ENCODE measurements around the gene DKC1. TPM values are rescaled to one million over a fixed set of nuclear protein-coding genes. Genes with fewer than 3 reads are reported as not detected.
A peak's percentile ranks its signal among the peaks of the same experiment; 100 is the strongest.

The DKC1 gene
- total RNA-seq, 1 donor from 2014 or later, result 91.1 TPM

GRCh38 chrX:154731881-154732280 lies 30.8 kb upstream of the DKC1 start:
- no peak for TF ChIP-seq CTCF (IDR thresholded peaks at IDR 0.05; ENCODE audit: insufficient read depth, low read length, severe bottlenecking)
- DNase-seq (ENCODE audit: low read depth) (no peak), FAIRE-seq (no peak)
- Histone ChIP-seq H3K36me3 (ENCODE audit: control insufficient read depth, insufficient read depth, low read length) (no peaks in the 10 kb centered on the region), H3K27me3 (ENCODE audit: control insufficient read depth, insufficient read depth, low read length) (no peaks in the 10 kb centered on the region), H3K4me3 (ENCODE audit: low read depth, low read length) (no peak overlapping the region)

GRCh38 chrX:154732421-154733065 lies 30.1 kb upstream of the DKC1 start:
- Histone ChIP-seq H3K4me3 (ENCODE audit: low read depth, low read length) (no peak overlapping the region), H3K36me3 (ENCODE audit: control insufficient read depth, insufficient read depth, low read length) (no peaks in the 10 kb centered on the region), H3K27me3 (ENCODE audit: control insufficient read depth, insufficient read depth, low read length) (no peaks in the 10 kb centered on the region)
- peak; percentile 60 for DNase-seq (ENCODE audit: low read depth)
- no peak for TF ChIP-seq CTCF (IDR thresholded peaks at IDR 0.05; ENCODE audit: insufficient read depth, low read length, severe bottlenecking)
- FAIRE-seq, result no peak

- Histone ChIP-seq H3K36me3 (ENCODE audit: control insufficient read depth, insufficient read depth, low read length) (no peaks in the 10 kb centered on the region), H3K4me3 (ENCODE audit: low read depth, low read length) (no peak overlapping the region), H3K27me3 (ENCODE audit: control insufficient read depth, insufficient read depth, low read length) (no peaks in the 10 kb centered on the region)
- FAIRE-seq, result no peak
- peak; percentile 67 for DNase-seq (ENCODE audit: low read depth)
- no peak for TF ChIP-seq CTCF (IDR thresholded peaks at IDR 0.05; ENCODE audit: insufficient read depth, low read length, severe bottlenecking)
These were observed 29.6 kb upstream of the DKC1 start for GRCh38 chrX:154733066-154733425.

GRCh38 chrX:154734061-154734781 lies 28.4 kb upstream of the DKC1 start:
- H3K27me3 ChIP-seq (ENCODE audit: control insufficient read depth, insufficient read depth, low read length), result no peaks in the 10 kb centered on the region
- FAIRE-seq (peak; percentile 83), DNase-seq (ENCODE audit: low read depth) (peak; percentile 81)
- no peak overlapping the region for H3K4me3 ChIP-seq (ENCODE audit: low read depth, low read length)
- H3K36me3 ChIP-seq (ENCODE audit: control insufficient read depth, insufficient read depth, low read length), result no peaks in the 10 kb centered on the region
- TF ChIP-seq CTCF (IDR thresholded peaks at IDR 0.05; ENCODE audit: insufficient read depth, low read length, severe bottlenecking), result no peak

DNA sequence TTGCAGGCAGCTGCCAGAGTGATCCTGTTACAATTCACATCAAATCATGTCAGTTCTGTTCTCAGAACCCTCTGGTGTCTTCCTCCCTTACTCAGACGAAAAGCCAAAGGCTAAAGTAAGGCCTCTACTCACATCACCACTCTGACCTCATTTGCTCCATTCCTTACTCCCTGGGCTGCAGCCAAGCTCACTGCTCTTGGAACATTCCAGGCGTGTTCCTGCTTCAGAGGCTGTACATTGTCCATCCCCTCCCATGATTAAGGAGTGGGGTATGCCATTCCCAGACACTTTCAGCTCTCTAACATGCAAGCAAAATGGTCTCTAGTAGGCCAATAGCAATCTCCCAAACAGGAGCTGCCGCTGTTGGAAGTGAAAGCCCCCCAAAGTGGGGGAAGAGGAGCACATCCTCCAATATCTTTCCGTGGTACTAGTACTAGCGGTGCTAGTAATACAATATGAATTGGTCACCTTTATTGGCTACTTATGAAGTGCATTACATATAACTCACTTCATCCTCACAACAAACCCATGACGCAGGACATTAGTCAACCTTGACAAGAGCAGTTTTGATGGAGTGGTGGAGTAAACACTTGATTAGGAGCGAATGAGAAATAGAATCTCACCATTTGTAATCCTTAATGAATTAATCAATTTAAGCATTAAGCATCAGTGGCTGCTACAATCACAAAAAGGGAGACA lies 26.8 kb upstream of the DKC1 start:
- peak; percentile 80 for DNase-seq (ENCODE audit: low read depth)
- Histone ChIP-seq H3K4me3 (ENCODE audit: low read depth, low read length) (no peak overlapping the region), H3K36me3 (ENCODE audit: control insufficient read depth, insufficient read depth, low read length) (no peaks in the 10 kb centered on the region), H3K27me3 (ENCODE audit: control insufficient read depth, insufficient read depth, low read length) (no peaks in the 10 kb centered on the region)
- FAIRE-seq, result peak; percentile 82
- TF ChIP-seq CTCF (IDR thresholded peaks at IDR 0.05; ENCODE audit: insufficient read depth, low read length, severe bottlenecking), result no peak
